Activated naive CD8-positive, alpha-beta T cell treated with anti-CD3 and anti-CD28 coated beads, Interleukin-2, amount 50 U/mL, for 16 hours (primary cell): Measurements from ENCODE around the gene CHRNA7.

Source experiments
- DNase-seq: peaks from one replicate; pipeline ENCODE4 v3.0.0-alpha.2; 2020; ENCODE audit warnings: low read depth, low spot score

The CHRNA7 gene

DNA sequence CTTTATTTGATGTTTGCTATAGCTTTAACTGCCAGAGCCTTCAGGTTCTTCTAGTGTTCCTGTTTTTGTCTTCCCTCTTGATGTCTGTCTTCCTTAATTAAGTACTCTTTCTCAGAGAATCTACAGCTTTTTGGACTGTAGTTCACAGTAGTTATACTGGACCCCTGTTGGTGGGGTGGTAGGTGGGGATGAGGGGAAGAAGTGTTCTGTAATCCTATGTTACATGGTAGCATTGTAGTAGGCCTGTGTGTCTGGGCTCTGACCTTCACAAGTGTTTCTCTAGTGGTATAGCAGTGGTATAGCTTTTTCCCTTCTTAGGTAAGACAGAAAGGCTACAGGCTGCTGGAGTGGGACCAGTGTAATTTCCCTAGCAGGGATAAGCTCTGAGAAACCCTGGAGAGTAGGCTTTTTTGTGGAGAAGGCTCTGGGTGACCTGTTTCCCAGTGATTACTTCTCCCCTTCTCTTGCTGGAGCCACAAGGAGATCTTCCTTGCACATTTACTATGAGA, 59.6 kb downstream of the CHRNA7 start:
- no peak for DNase-seq

DNA sequence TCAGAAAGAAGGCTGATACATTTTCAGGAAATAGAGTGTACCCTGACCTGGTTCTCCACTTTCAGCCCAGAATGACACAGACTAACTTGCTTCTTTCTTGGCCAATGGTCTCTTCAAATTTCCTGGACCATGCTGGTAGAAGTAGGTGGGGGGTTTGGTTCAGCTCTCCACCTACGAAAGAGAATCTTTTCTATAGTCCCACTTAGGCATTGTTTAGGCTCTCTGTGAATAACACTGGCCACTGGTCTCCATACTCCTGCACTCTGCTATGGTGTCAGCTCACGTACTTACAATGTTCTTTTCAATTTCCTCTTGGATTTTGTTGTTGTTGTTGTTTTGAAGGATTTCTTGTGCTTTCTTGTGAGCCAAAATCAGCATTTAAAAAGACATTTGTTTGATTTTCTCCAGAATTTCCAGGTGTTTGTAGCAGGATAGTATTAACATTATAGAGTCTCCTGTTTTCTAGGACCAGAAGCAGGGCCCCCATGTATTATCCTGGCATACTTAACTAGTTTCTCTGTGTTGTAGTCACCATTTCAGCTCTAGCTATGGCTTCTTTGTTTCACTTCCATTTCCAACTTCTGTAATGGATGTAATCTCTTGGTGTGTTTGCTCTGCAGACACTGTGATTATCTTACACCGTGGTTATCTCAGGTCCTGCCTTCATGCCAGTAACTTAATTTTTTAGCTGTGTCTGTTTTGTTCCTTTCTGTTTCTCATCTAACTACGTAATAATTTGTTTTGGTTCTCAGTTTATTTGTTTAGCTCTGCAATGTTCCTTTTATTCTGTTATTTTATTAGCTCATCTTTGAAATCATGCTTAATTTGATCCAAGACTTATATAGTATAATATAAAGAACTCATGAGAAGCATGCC, 61.4 kb downstream of the CHRNA7 start:
- no peak for DNase-seq

DNA sequence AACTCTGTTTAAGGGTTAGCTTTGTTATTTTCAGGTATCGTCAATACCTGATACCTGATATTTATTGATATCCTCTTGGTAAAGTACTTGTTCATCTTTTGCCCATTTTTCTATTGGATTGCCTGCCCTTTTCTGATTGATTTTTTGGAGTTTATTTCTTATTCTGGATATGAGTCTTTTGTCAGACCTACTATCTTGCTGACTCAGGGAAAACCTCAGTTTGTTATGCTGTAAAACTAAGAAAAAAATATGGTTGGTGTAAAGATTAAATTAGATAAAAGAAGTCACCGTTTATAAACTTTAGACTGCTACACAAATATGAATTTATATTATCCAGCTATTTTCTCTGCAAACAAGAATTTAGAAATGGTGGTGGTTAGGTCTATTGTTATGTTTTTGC, 65.9 kb downstream of the CHRNA7 start:
- DNase-seq: no peak

DNA sequence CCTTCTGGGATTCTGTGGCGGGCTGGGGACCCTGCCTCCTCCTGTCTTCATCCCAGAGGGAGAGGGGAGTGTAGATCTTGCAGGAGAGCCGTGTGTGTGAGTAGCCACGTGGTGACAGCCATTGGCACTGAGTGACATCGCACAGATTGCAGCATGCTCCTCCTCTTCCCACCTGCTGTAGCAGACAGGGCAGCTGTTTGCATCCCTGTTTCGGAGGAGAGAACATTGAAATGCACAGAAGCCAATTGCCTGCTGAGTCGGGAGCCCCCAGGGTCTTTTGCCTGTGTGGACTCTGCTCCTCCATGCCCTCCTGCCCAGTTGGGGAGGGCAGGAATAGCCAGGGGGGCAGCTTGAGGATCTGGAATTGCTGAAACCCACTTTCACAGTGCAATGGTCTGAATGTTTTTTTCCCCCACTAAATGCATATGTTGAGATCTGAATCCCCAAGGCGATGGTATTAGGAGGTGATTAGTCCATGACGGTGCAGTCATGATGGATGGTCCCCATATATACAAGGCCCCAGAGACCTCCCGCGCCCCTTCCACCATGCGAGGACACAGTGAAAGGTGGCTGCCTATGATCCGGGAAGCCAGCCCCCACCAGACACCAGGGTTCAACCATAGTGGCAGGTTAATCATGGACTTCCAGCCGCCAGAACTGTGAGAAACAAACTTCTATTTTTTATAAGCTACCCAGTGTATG, 66.8 kb downstream of the CHRNA7 start:
- DNase-seq: no peak

DNA sequence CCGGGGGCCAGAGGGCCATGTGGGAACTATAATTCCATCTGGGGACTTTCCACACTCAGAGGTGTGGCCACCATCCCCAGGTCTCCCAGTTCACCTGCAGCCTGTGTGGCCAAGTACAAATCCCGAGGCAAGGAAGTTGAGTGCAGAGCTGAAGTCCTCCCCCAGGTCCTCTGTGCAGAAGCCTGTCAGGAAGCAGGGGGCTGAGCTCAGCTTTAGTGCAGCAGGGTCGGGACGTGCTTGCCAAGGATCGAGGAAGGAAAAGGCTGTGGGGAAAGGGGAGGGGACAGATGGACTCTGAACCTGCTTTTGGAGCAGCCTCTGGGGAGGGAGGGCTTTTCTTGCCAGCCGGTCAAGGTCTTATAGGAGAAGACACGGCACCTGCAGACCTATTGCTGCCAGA, 67.7 kb downstream of the CHRNA7 start:
- DNase-seq: no peak

DNA sequence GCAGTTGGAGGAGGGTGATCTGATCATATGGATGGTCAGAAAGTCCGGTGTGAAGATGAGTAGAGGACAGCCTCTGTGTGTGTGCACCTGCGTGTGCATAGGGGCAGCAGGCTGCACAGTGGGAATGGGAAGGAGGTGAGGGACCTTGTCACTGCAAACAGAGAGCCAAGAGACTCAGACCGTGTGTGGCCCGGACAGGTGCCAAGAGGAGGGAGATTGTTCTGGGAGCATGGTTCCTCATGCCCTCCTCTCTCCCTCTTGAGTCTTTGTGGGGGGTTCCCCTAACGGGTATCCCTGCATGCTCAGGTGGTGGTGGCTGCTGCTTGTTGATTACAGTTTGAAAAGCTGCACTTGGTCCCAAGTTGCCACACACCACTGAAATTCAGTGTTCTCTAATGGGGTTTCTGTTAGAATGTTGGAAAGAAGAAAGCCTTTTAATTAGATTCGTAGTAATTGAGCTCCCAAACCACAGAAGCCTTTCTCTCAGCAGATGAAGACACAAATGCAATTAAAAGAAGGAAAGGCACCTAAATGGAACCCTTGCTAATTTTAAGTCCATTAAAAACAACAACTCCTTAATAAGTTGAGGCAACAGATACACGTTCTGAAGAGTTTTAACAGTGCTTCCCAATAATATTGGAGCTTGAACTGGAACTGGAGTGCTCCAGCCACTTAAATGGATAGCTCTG, 68.9 kb downstream of the CHRNA7 start:
- DNase-seq: no peak

DNA sequence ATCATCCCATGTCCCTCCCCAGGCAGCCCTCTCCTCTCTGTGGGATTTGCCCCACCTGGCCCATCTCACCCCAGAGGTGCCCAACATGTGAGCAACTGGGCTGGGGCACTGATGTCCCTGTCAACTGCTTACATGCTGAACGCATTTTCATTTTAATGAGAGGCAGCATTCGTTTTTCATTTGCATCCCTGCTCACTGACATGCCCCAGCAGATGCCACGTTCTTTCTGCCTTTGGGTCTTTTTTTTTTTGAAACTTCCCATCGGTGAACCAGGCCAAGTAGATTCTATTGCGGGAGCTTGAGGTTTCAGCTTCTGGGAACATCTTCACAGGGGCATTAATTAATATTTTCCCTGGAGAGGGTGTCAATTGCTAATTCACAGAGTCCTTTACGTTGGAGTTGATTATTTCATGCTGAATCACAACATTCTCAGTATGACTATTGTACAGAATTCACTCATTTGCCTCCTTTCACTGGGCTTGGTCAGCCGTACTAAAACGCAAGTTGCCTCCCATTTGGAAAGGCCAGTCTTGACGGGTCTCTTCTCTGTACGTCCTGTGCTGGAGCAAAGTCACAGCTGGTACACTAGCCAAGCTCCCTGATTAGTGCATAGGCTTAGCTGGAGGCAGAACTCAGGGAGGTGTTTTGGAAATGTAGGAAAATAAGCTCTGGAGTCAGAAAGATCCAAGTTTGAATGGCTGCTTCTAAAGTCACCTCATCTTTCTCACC, 69.8 kb downstream of the CHRNA7 start:
- DNase-seq: no peak

DNA sequence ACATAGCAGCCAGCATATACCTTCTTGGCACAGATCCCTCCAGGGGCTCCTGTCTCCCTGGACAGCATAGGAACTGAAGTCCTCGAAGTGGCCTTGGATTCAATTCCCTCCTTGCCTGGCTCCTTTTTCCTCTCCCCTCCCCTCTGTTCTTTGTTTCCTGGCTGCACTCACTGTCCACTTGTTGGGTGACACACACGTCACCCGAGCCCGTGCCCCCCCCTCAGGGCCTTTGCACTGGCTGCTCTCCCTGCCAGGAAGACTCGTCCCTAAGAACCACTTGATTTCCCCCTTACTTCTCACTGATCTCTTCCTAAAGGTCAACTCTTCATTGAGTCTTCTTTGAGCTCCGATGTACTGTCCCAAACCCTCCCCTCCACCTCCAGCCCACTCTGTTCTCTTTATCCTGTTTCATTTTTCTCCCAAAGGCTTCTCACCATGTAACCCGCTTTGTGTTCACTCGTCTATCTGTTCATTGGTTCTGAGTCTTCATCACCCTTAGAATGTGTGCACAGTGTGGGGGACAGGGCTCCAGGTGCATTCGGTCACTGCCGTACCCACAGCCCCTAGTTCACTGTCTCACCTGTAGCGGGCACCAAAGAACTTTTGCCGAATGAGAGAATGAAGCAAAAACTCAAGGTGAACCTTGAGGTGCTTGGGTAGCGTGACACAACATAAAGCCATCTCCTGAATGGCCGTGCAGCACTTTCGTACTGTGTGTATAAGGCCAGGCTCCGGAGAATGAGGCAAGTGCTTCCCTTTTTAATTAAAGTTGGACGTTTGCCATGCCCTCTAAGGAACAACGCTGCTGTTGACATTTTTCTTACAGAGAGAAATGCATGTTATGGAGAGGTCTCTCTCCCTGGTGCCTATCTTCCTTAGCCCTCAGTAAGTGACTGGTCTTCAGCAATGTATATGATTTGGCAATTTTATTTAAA, 74.0 kb downstream of the CHRNA7 start:
- no peak for DNase-seq

DNA sequence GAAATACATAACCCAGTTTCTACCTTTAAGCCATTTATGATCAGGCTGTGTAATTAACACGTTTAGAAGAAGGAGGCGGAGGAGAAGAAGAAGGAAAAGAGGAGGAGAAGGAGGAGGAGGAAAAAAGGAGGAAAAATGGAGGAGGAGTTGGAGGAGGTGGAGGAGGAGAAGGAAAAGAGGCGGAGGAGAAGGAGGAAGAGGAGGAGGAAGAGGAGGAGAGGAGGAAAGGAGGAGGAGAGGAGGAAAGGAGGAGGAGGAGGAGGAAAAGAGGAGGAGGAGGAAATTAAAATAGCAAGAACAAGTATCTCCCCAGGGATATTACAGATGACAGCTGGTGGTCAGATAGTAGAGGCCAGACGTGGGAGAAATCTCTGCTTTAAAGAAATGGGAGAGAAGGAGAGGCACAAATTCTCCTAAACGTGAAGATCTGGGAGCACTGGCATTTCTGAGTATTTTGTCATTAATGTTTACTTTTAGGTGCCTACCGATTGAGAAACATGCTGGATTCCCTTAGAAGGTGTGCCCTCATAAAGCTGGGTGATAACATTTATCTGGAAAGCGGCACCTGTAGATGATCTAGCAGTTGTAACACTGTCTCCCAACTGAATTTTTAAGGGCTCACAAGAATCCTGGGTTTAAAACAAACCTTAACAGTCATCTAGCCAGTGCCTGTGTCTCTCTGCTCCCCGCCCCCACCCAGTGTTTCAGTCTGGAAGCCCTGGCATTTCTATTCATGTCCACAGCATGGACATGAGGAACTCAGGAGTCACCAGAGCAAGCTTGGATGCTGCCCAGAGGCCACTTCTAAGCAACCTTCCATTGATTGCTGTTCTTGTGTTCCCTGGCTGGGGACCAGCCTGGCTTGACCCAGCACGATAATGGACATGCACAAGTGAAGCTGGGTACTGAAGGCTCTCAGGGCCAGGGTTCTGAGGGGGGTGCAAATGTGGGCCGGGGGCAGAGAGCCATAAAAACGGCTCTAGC, 75.2 kb downstream of the CHRNA7 start:
- no peak for DNase-seq

DNA sequence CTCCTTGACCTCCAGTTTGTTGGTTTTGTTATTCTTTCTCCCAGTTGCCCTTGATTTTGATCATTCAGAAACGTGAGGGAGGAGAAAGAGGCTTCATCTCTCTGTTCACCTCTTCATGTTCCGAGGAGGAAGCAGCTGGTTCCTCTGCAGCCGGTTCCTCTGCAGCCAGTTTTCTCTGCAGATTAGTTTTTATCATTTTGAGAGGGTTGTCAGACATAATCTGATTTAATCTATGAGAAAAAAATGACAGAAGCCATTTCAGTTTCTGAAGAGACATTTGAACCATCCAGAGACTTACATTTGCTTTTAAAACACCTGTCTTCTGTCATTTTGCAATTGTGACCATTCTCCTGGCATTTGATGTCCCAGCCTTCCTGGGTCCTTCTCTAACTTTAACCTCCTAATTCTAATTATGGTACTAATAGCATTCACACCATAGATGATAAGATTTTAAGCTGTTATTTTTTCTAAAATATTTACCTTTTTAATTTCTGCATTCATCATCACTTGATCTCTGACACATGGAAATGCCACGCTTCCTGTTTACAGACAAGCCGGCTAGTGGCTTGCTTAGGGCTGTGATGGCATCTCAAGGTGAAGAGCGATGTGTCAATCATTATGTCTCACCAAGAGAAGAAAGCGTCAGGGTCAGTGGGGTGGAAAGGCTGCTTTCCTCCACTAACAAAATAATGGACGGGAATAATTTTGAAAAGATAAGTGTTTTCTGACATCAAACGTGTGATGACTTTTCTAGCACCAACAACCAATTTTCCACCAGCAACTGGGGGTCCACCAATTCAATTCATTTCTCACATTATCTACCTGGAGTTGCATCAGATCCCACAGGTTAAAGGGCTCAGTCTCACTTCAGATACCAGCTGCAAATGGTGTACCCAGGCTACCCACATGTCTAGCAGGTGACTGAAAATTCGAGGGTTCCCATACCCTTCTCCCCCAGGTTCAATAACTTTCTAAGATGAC, 76.4 kb downstream of the CHRNA7 start:
- no peak for DNase-seq

DNA sequence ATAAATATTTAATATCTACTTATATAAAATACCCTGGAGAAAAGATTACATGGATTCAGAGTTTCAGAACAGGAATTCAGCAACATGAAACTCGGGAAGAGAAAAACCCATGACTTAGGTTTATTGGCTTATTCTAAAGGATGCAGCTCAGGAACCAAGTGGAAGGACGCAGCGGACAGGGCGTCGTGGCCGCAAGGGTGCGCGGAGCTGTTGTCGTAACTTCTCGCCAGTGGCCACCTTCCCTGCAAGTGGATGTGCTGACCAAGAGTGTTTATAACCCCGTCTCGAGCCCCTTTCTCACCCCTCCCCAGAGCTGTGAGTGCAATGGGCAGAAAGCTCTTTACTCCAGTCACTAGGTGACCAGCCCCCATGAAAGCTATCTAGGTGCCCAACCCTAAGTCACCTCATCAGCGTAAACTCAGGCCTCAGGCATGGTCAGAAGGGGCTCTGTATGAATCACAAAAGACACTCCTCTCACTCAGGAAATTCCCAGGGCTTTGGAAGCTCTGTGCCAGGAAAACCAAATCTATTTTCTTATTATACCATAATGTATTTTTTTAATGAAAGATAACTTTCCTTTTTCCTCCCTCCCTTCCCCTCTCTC, 77.3 kb downstream of the CHRNA7 start:
- no peak for DNase-seq

DNA sequence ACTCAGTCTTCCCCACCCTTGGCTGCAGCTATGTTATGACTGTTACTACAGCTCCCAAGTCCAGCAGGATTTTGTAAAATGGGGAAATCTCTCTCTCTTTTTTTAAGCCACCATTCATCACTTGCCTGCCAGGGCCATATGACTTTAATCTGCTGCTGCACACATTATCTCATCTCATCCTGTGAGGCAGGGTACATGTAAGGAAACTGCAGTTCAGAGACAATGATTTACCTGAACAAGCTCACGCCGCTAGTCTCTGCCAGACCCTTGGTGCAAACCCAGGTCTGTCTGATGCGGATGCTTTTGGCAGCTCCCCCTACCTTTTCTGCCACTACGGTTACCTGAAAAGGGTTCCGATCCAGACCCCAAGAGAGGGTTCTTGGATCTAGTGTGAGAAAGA, 78.3 kb downstream of the CHRNA7 start:
- no peak for DNase-seq

DNA sequence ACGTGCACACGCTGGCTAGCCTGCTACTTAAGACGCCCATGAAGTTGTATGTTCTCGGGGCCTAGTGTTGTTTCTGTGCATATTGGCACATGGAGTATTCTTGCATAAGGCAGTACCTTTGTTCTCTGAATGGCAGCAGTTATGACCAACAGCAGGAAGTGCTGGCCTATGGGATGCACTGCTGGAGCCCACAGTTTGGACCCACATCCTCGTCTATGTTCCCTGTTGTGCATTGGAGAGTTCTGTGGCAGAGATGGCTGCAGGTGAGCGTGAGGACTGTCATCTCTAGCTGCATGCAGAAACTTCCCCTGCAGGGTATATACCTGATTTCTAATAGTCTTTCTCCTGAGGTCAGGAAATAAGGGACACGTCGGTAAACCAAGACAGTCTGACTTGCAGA, 81.8 kb downstream of the CHRNA7 start:
- no peak for DNase-seq

DNA sequence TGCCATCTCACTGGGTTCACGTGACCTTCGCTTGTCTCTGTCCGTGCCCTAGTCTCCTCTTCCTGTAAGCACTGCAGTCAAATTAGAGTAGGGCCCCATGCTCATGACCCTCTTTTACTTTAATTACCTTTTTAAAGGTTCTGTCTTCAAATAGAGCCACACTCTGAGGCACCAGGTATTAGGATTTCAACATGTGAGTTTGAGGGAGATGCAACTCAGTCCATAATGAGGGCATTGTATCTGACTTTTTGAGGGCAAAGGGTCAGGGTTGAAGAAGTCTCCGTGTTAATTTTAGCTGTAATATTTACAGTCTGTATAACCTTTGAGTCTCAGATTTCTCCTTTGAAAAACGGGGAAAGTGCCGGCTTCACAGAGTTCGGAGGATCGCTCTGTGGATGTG, 82.9 kb downstream of the CHRNA7 start:
- no peak for DNase-seq

DNA sequence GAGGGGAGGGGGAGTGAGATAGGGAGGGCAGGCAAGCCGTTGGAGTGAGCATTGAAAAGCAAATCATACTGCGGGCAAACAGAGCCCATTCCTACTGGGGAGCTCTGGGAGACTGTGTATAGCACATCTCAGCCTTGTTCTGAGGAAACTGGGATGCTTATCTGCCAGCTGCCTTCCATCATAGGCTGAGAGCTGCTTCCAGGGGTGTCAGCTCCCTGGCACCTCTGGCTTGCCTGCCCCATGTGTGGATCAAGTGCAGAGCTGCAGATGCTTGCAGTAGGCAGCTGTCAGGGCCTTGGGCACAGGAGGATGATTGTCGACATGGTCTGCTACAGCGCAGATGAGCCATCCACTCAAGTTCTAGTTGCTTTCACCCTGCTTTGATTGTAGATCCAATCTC, 86.8 kb downstream of the CHRNA7 start:
- DNase-seq: no peak

DNA sequence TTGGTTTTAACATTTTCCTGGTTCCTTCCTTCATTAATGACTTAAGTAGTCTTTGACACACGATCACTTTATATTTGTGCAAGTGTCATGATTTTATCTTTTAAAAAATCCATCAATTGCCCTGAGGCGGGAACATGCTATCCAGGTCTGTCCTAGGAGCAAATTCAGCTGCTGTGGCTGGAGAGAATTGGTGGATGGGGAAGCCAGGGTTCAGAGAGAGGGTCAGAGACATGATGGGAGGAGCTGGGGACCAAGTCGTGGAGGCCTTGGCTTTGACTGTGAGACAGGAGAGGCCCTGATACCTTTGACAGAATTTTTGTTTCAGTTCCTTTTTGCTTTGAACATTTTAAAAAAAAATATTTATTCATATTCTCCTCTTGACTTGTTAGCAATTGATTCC, 89.0 kb downstream of the CHRNA7 start:
- DNase-seq: no peak

DNA sequence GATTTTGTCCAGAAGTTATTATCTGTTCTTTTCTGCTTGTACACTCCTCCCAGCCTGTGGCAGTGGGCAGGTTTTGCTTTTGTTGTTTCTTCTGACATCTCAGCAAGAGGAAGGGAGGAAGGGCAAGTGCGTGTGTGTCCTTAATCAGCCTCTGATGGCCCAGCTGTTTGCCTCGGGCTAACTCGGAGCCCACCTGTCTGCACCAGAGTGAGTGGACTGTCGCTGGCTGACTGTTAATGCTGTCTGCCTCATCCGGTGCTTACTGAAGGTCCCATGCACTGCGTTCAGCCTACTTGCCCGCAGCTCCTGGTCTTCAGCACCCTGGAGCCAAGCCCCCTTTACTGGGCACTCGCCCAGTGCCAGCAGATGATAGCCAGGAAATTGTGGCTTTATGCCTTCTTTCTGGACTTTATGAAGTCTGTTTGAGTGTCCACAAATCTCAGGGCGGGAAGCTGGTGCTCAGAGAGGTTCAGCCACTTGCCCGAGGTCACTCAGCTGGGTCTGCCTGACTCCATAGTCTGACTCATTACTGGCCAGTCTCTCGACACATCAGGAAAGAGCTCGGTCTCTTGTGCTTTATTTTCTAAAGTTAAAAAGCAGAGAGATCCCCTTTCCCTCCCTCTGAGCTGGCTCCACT, 89.5 kb downstream of the CHRNA7 start:
- DNase-seq: no peak
